ENCODE data around the gene UBE2I.
"Not testable (repeated sequence)": the region's sequence is repeated elsewhere in the genome, so short reads cannot be mapped to it uniquely, and the experiment has no call there.

Gene UBE2I

GRCh38 chr16:1314399-1315068 lies 5.1 kb downstream of the UBE2I start:
- DNase-seq (ENCODE audit: low spot score): no peak

- no peak for DNase-seq (ENCODE audit: low spot score)
Observed at GRCh38 chr16:1315081-1316032, 5.9 kb downstream of the UBE2I start.

- no peak for DNase-seq (ENCODE audit: low spot score)
Observed at GRCh38 chr16:1316033-1316405, 6.6 kb downstream of the UBE2I start.

- DNase-seq (ENCODE audit: low spot score): no peak
Observed at GRCh38 chr16:1317479-1318267, 8.2 kb downstream of the UBE2I start.

- no peak for DNase-seq (ENCODE audit: low spot score)
Observed at GRCh38 chr16:1318268-1318545, 8.8 kb downstream of the UBE2I start.

GRCh38 chr16:1319041-1319440 lies 9.6 kb downstream of the UBE2I start:
- DNase-seq (ENCODE audit: low spot score): no peak

- no peak for DNase-seq (ENCODE audit: low spot score)
Observed at GRCh38 chr16:1320097-1320496, 10.7 kb downstream of the UBE2I start.

GRCh38 chr16:1320658-1321240 lies 11.3 kb downstream of the UBE2I start:
- no peak for DNase-seq (ENCODE audit: low spot score)

GRCh38 chr16:1322407-1322806 lies 13.0 kb downstream of the UBE2I start:
- no peak for DNase-seq (ENCODE audit: low spot score)

- no peak for DNase-seq (ENCODE audit: low spot score)
Observed at GRCh38 chr16:1323296-1324239, 14.1 kb downstream of the UBE2I start.

GRCh38 chr16:1324286-1324826 lies 14.9 kb downstream of the UBE2I start:
- DNase-seq (ENCODE audit: low spot score): no peak

GRCh38 chr16:1325261-1325660 lies 15.8 kb downstream of the UBE2I start:
- no peak for DNase-seq (ENCODE audit: low spot score)

- no peak for DNase-seq (ENCODE audit: low spot score)
Observed at GRCh38 chr16:1325673-1326371, 16.4 kb downstream of the UBE2I start.

GRCh38 chr16:1326391-1326790 lies 17.0 kb downstream of the UBE2I start:
- DNase-seq (ENCODE audit: low spot score): no peak

GRCh38 chr16:1326946-1327618 lies 17.6 kb downstream of the UBE2I start:
- no peak for DNase-seq (ENCODE audit: low spot score)

GRCh38 chr16:1327619-1327947 lies 18.1 kb downstream of the UBE2I start:
- no peak for DNase-seq (ENCODE audit: low spot score)

GRCh38 chr16:1328136-1328535 lies 18.7 kb downstream of the UBE2I start:
- not testable (repeated sequence) for DNase-seq (ENCODE audit: low spot score)

GRCh38 chr16:1328961-1329360 lies 19.5 kb downstream of the UBE2I start:
- DNase-seq (ENCODE audit: low spot score): not testable (repeated sequence)

- DNase-seq (ENCODE audit: low spot score): peak; percentile 79
Observed at GRCh38 chr16:1330260-1330914, 21.0 kb downstream of the UBE2I start.
